Fibroblast of lung (primary cell): ENCODE data around the gene ZBED6. TPM values are rescaled to one million over a fixed set of nuclear protein-coding genes. Genes with fewer than 3 reads are reported as not detected.

Source experiments
- DNase-seq, 2 donors: peaks; one replicate each; pipeline versions ENCODE4 v3.0.0 to v3.0.0-alpha.2; 2010; ENCODE audit warnings: low read depth in 2 of 2
- H2AFZ ChIP-seq: 2 replicates; pipeline ENCODE4 v1.5.1; 2012; ENCODE audit warnings: low read length, control low read depth, inconsistent platforms
- H3K27ac ChIP-seq: 2 replicates; pipeline ENCODE4 v1.5.1; 2011; ENCODE audit warnings: low read length, control low read depth; ENCODE audit not compliant: insufficient read depth
- H3K27me3 ChIP-seq: 2 replicates; pipeline ENCODE4 v1.5.1; 2011; ENCODE audit warnings: mild to moderate bottlenecking, low read length; ENCODE audit not compliant: control insufficient read depth, insufficient read depth
- H3K36me3 ChIP-seq: 2 replicates; pipeline ENCODE4 v1.5.1; 2011; ENCODE audit warnings: low read length; ENCODE audit not compliant: control insufficient read depth, insufficient read depth
- H3K4me1 ChIP-seq: 2 replicates; pipeline ENCODE4 v1.5.1; 2011; ENCODE audit warnings: low read length; ENCODE audit not compliant: control insufficient read depth, insufficient read depth; ENCODE audit errors: extremely low read depth
- H3K4me2 ChIP-seq: 2 replicates; pipeline ENCODE4 v1.5.1; 2011; ENCODE audit warnings: low read length, control low read depth; ENCODE audit not compliant: insufficient read depth; ENCODE audit errors: extremely low read depth
- H3K4me3 ChIP-seq, 4 experiments: fragments of 200-600 bp in 1 of 4; sonication (generic) in 1 of 4; replicated peaks in 1 of 4; 2 replicates each; pipeline ENCODE4 v1.5.1; 2011 to 2016; ENCODE audit warnings: low read length in 4 of 4, low read depth in 3 of 4, mild to moderate bottlenecking in 3 of 4, control low read depth in 2 of 4, inconsistent platforms in 1 of 4, mixed read lengths in 1 of 4; ENCODE audit not compliant: insufficient read depth in 1 of 4; ENCODE audit errors: control extremely low read depth in 1 of 4
- H3K79me2 ChIP-seq: 2 replicates; pipeline ENCODE4 v1.5.1; 2012; ENCODE audit warnings: mild to moderate bottlenecking, low read length, inconsistent platforms; ENCODE audit not compliant: control insufficient read depth, insufficient read depth
- H3K9ac ChIP-seq: 2 replicates; pipeline ENCODE4 v1.5.1; 2011; ENCODE audit warnings: mild to moderate bottlenecking, low read length, control low read depth; ENCODE audit not compliant: insufficient read depth
- H3K9me3 ChIP-seq: 2 replicates; pipeline ENCODE4 v1.5.1; 2012; ENCODE audit warnings: low read depth, low read length; ENCODE audit not compliant: control insufficient read depth, insufficient read depth
- H4K20me1 ChIP-seq: 2 replicates; pipeline ENCODE4 v1.5.1; 2011; ENCODE audit warnings: low read length; ENCODE audit not compliant: control insufficient read depth, insufficient read depth; ENCODE audit errors: extremely low read depth
- CTCF ChIP-seq, 2 donors: IDR thresholded peaks in 1 of 2; conservative IDR thresholded peaks in 1 of 2; 1 replicate in 1 of 2; 2 replicates in 1 of 2; pipeline ENCODE4 v1.5.1; 2011 to 2012; ENCODE audit warnings: low read length in 2 of 2, control low read depth in 1 of 2, inconsistent platforms in 1 of 2, low read depth in 1 of 2, mild to moderate bottlenecking in 1 of 2
- EZH2 ChIP-seq: IDR thresholded peaks from 2 replicates; pipeline ENCODE4 v1.5.1; 2012; ENCODE audit warnings: low read length, control low read depth, mild to moderate bottlenecking; ENCODE audit errors: missing control alignments
- polyA plus RNA-seq, 2 donors: library from polyadenylated mRNA; depleted of rRNA in 1 of 2; stranded (reverse) in 1 of 2; unstranded in 1 of 2; fragments of >200 nt; gene quantifications; 2 replicates each; pipeline ENCODE4 v1.2.1, GENCODE V29; 2011 to 2012; ENCODE audit warnings: missing spikeins in 1 of 2
- total RNA-seq: library from RNA; depleted of rRNA; stranded (reverse); fragments of >200 nt; gene quantifications from 2 replicates; pipeline ENCODE4 v1.2.1, GENCODE V29; 2014

Gene ZBED6
- total and polyA plus RNA-seq, 2 donors (not counting 1 experiment from before 2014, with no cell fraction given): 12.7 to 19.5 TPM

GRCh38 chr1:203835476-203835875, 40.1 kb downstream of the ZBED6 start:
- no peak for TF ChIP-seq EZH2
- TF ChIP-seq CTCF (conservative IDR thresholded peaks at IDR 0.05 in 1 of 2, IDR thresholded peaks at IDR 0.05 in 1 of 2; ENCODE audit: low read depth in 1 of 2, low read length in 2 of 2): no peak
- no peak overlapping the region for H3K4me2 ChIP-seq
- H3K79me2 ChIP-seq: no peaks in the 10 kb centered on the region
- H3K9me3 ChIP-seq: no peaks in the 10 kb centered on the region
- H3K27ac ChIP-seq: no peak overlapping the region
- no peak for DNase-seq
- H3K4me3 ChIP-seq: no peak overlapping the region
- H3K36me3 ChIP-seq: peaks cover 8% of the 10 kb centered on the region
- H4K20me1 ChIP-seq: no peaks in the 10 kb centered on the region
- no peaks in the 10 kb centered on the region for H3K27me3 ChIP-seq
- no peaks in the 10 kb centered on the region for H3K4me1 ChIP-seq
- no peak overlapping the region for H2AFZ ChIP-seq
- H3K9ac ChIP-seq: no peak overlapping the region

GRCh38 chr1:203839081-203839480, 43.7 kb downstream of the ZBED6 start:
- Histone ChIP-seq H3K4me1 (no peaks in the 10 kb centered on the region), H3K4me3 (no peak overlapping the region), H3K36me3 (peaks cover 5% of the 10 kb centered on the region), H3K79me2 (no peaks in the 10 kb centered on the region), H3K4me2 (no peak overlapping the region), H4K20me1 (no peaks in the 10 kb centered on the region), H3K27ac (peak overlapping the region; percentile 52), H2AFZ (no peak overlapping the region), H3K9ac (no peak overlapping the region), H3K27me3 (no peaks in the 10 kb centered on the region), H3K9me3 (no peaks in the 10 kb centered on the region)
- TF ChIP-seq CTCF (conservative IDR thresholded peaks at IDR 0.05 in 1 of 2, IDR thresholded peaks at IDR 0.05 in 1 of 2; ENCODE audit: low read depth in 1 of 2, low read length in 2 of 2) (no peak), EZH2 (no peak)
- peak; percentile 44 to 75 for DNase-seq

GRCh38 chr1:203840208-203840808, 44.9 kb downstream of the ZBED6 start:
- Histone ChIP-seq H3K27me3 (no peaks in the 10 kb centered on the region), H3K9me3 (no peaks in the 10 kb centered on the region), H3K36me3 (peaks cover 5% of the 10 kb centered on the region), H4K20me1 (no peaks in the 10 kb centered on the region), H3K4me2 (no peak overlapping the region), H3K27ac (no peak overlapping the region), H2AFZ (no peak overlapping the region), H3K4me1 (no peaks in the 10 kb centered on the region), H3K9ac (no peak overlapping the region), H3K4me3 (no peak overlapping the region), H3K79me2 (no peaks in the 10 kb centered on the region)
- DNase-seq: no peak
- TF ChIP-seq CTCF (conservative IDR thresholded peaks at IDR 0.05 in 1 of 2, IDR thresholded peaks at IDR 0.05 in 1 of 2; ENCODE audit: low read depth in 1 of 2, low read length in 2 of 2) (no peak), EZH2 (no peak)
